Urothelium cell line (cell line): ENCODE results near the gene MMP7.

Experiments
- DNase-seq: peaks from one replicate; pipeline ENCODE4 v3.0.0; 2011; ENCODE audit warnings: low spot score, mixed read lengths
- FAIRE-seq: peaks from 2 replicates; lab custom pipeline; 2011; peaks lifted over from hg19 to GRCh38; lab: Jason Lieb, UNC

MMP7 gene, protein sequence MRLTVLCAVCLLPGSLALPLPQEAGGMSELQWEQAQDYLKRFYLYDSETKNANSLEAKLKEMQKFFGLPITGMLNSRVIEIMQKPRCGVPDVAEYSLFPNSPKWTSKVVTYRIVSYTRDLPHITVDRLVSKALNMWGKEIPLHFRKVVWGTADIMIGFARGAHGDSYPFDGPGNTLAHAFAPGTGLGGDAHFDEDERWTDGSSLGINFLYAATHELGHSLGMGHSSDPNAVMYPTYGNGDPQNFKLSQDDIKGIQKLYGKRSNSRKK

GRCh38 chr11:102530558-102530957 is at the start of gene MMP7:
TSS of gene MMP7 (minus strand) at chr11:102530747. CDS start at chr11:102530700, 47 bp downstream.
- DNase-seq (peak; percentile 44), FAIRE-seq (peak; percentile 23)

DNA sequence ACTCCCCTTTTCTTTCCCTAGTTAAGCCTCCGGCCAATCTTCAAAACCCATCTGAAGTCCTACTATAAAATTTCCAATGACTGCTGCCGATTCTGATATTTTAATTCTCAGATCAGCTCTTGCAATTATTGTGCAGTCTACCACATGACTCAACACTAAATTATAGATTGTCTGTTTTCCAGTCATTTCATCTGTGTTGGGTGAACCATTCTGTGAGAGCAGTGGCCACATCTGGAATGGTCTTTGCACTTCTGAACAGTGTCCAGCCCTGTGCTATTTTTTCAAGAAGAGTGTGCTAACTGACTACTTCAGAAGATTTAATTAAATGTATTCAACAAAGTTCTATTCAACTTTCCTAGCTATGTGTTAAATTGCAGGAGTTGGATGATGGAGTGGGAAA is 47.2 kb upstream of the MMP7 start:
- DNase-seq (no peak), FAIRE-seq (no peak)

DNA sequence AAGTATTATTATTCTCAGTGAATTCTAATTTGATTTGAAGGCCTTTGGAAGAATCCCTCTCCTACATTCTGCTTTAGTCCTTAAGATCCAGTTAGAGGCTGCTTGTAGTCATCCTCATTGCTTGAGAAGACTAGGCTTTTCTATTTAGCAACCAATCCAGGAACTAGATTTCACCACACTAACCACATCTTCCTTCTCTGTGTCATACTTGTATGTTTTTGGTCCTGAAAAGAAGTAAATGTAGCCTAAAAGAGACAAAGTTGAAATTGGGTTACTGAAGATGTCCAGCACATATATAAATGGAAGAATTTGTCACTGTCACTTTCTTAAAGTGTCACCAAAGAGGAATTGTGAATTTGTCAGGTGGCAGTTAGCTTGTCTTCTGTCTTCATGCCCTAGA is 46.6 kb upstream of the MMP7 start:
- DNase-seq = no peak

GRCh38 chr11:102576350-102576749 is 45.8 kb upstream of the MMP7 start:
- no peak for FAIRE-seq

More for the DNA sequence above, 46.6 kb upstream of the MMP7 start:
- FAIRE-seq = no peak

DNA sequence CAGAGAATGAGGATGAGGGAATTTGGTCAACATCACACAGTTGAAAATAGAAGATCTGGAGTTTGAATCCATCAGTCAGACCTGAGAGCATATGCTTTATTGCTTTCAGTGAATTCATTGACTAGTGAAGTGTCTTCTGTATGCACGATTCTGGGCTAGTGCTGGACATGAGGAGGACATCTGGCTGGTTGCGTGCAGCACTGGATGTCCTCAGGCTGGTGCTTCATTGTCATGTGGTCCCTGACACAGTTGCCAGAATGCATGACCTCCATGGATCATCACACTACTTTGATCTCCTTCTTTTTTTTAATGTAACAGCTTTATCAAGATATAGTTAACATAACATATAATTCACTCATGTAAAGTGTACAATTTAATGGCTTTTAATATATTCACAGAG is 44.5 kb upstream of the MMP7 start:
- DNase-seq (no peak), FAIRE-seq (no peak)

More at GRCh38 chr11:102576350-102576749, 45.8 kb upstream of the MMP7 start:
- no peak for DNase-seq

- FAIRE-seq (no peak), DNase-seq (no peak)
These were observed 43.3 kb upstream of the MMP7 start for GRCh38 chr11:102573851-102574250.

DNA sequence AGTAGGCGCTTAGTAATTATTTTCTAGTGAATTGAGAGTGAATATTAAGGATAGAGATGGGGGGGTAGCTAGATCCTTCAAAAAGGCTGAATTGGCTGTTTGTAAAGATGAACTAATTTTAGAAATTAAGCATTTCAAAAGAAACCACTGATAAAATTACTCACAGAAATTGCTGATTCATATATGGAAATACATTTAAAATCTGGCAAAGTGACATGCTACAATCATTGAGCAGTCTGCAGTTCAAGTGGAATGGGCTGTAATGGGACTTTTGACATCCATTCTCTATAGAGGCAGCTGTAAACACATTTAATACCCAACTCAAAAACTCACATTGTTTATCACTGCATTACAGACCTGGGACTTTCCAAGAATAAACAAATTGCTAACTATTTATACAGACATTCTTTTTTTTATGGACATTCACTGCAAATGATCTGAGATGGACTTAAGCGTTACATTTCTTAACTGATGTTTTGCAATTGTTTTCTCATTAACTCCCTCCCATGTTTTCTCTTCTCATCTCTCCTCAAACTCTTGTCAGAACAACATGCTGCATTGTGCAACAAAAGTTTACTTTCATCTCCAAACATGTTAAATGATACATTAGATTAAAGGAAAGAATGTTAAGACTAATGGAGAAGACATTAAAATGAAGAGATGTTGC is 42.1 kb upstream of the MMP7 start:
- DNase-seq = no peak
- FAIRE-seq = no peak

- FAIRE-seq = no peak
- no peak for DNase-seq
These were observed 38.3 kb upstream of the MMP7 start for GRCh38 chr11:102568851-102569250.

- FAIRE-seq (no peak), DNase-seq (no peak)
These were observed 35.6 kb upstream of the MMP7 start for GRCh38 chr11:102566112-102566511.

- FAIRE-seq = no peak
- DNase-seq = peak; percentile 75
These were observed 33.6 kb upstream of the MMP7 start for GRCh38 chr11:102564110-102564509.

- DNase-seq (no peak), FAIRE-seq (no peak)
These were observed 31.1 kb upstream of the MMP7 start for GRCh38 chr11:102561636-102562035.

GRCh38 chr11:102560555-102561011 is 30.0 kb upstream of the MMP7 start:
- no peak for FAIRE-seq
- DNase-seq = peak; percentile 49

- DNase-seq (no peak), FAIRE-seq (no peak)
These were observed 29.3 kb upstream of the MMP7 start for GRCh38 chr11:102559839-102560238.

- no peak for FAIRE-seq
- DNase-seq = no peak
These were observed 24.5 kb upstream of the MMP7 start for GRCh38 chr11:102555091-102555490.

- DNase-seq (no peak), FAIRE-seq (no peak)
These were observed 23.3 kb upstream of the MMP7 start for GRCh38 chr11:102553835-102554282.

GRCh38 chr11:102552447-102553194 is 22.1 kb upstream of the MMP7 start:
- peak; percentile 46 for FAIRE-seq

GRCh38 chr11:102552020-102552419 is 21.5 kb upstream of the MMP7 start:
- FAIRE-seq (peak; percentile 53), DNase-seq (peak; percentile 67)

More at GRCh38 chr11:102552447-102553194, 22.1 kb upstream of the MMP7 start:
- peak; percentile 84 for DNase-seq

DNA sequence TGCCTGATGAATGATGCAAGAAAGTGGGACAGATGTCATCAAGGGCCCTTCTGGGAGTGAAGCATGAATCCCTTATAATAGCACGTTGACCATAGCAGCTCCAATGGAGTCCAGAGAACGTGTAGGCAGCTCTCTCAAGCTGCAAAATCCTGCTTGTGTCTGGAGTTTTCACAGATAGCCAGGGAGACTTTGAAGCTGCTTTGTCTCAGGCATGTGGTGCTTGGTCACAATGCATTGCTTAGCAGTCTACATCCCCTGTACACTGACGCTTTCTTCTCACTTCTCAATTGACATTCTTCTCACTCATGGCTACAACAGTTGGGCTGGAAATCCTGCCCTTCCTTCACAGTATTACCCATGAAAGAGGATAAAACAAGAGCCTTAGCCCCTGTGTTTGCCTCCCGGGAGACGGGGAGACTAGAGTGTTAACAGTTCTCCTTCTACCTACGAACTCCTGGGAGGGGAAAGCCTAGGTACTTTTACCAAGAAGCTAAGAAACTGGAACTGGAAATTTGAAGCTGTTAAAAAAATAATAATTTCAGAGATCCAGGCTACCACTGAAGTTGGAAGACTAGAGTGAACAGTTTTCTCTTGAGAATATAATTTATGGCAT is 20.7 kb upstream of the MMP7 start:
- no peak for FAIRE-seq
- no peak for DNase-seq

GRCh38 chr11:102546923-102547471 is 16.4 kb upstream of the MMP7 start:
- DNase-seq (no peak), FAIRE-seq (no peak)

- FAIRE-seq = no peak
- DNase-seq = no peak
These were observed 15.9 kb upstream of the MMP7 start for GRCh38 chr11:102546427-102546826.

DNA sequence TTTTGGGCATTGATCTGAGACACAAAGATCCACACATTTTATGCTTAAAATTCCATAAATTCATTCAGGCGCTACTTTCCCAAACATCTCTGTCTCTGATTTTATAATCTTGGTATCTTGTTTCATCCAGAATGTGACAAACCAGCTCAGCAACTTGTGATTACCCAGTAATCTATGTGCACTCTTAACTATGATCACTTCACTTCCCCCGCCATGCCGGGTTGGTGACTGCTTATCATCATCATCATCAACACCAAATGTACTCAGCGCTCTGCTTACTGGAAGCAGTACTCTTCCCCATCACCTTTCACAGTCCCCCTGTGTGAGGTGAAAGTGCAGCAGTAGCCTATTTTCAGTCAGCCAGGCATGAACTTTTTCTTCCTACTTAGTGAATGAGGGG is 15.2 kb upstream of the MMP7 start:
- FAIRE-seq = no peak
- DNase-seq = no peak
